GM18498 (cell line): ENCODE results near the gene FAM13A.
"Not testable (repeated sequence)": the region's sequence is repeated elsewhere in the genome, so short reads cannot be mapped to it uniquely, and the experiment has no call there.

Experiments used
- ATAC-seq: cut with Tn5 transposase; IDR thresholded peaks from one replicate; pipeline ENCODE4 v1.9.1; 2021; ENCODE audit warnings: mild to moderate bottlenecking, moderate library complexity; ENCODE audit not compliant: unreplicated experiment

Gene FAM13A

GRCh38 chr4:88858752-88859151 is 198.2 kb downstream of the FAM13A start:
- ATAC-seq, result peak; percentile 96

- ATAC-seq, result no peak
Observed at GRCh38 chr4:88857588-88857987, 199.4 kb downstream of the FAM13A start.

- no peak for ATAC-seq
Observed at GRCh38 chr4:88854481-88854880, 202.5 kb downstream of the FAM13A start.

DNA sequence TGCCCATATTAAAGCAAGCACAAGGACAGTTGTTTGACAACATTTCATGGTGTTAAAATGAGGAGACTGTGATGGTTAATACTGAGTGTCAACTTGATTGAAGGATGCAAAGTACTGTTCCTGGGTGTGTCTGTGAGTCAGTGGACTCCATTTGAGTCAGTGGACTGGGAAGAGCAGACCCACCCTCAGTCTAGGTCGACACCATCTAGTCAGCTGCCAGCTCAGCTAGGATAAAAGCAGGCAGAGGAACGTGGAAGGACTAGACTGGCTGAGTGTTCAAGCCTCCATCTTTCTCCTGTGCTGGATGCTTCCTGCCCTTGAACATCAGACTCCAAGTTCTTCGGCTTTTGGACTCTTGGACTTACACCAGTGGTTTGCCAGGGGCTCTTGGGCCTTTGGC is 203.4 kb downstream of the FAM13A start:
- not testable (repeated sequence) for ATAC-seq

- ATAC-seq, result no peak
Observed at GRCh38 chr4:88846206-88846790, 210.7 kb downstream of the FAM13A start.

- ATAC-seq, result no peak
Observed at GRCh38 chr4:88843067-88843685, 213.8 kb downstream of the FAM13A start.

DNA sequence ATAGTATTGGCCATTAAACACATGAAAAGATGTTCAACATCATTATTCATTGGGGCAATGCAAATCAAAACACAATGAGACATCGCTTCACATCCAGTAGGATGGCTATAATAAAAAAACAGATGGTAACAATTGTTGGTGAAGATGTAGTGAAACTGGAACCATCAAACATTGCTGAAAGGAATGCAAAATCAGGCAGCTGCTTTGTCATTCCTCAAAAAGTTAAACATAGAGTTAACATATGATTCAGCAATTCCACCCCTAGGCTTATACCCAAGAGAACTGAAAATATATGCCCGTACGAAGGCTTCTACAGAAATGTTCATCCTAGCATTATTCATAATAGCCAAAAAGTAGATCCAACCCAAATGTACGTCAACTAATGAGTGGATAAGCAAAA is 215.3 kb downstream of the FAM13A start:
- no peak for ATAC-seq

GRCh38 chr4:88836216-88836615 is 220.8 kb downstream of the FAM13A start:
- ATAC-seq, result no peak

DNA sequence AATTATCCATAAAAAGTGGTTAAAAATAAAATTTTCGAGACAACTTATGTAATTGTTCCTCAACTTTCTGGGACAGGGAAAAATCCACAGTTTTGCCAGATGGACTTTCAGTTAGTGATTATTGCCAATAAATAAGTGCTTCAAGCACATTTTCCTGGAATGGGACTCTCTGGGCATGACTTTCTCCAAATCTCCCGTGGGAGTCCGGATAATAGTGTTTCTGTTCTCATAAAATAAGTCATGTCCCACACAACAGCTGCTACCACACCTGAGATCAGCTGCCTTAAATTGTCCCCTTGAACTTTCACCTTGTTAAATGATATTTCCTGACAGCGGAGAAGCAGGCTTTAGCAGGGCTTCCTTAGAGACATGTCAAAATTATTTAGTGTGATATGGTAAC is 226.0 kb downstream of the FAM13A start:
- no peak for ATAC-seq

DNA sequence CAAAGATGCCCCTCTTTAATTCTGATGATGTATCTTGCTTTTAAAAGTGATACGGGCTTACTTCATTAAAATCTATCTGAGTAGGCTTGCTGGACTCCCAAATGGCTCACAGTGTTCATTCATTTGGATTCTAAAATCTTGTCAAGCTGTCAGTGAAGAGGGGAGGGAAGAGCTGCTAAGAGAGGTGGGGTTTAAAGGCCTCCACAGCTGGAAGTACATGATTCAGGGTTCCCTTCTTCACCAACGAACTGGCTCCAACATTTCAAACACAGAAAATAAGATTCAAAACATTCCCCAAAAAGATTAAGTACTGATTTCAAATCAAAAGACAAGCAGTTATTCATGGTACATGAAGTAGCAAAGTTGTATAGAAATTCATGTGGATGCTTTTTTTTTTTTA is 226.4 kb downstream of the FAM13A start:
- ATAC-seq, result no peak

DNA sequence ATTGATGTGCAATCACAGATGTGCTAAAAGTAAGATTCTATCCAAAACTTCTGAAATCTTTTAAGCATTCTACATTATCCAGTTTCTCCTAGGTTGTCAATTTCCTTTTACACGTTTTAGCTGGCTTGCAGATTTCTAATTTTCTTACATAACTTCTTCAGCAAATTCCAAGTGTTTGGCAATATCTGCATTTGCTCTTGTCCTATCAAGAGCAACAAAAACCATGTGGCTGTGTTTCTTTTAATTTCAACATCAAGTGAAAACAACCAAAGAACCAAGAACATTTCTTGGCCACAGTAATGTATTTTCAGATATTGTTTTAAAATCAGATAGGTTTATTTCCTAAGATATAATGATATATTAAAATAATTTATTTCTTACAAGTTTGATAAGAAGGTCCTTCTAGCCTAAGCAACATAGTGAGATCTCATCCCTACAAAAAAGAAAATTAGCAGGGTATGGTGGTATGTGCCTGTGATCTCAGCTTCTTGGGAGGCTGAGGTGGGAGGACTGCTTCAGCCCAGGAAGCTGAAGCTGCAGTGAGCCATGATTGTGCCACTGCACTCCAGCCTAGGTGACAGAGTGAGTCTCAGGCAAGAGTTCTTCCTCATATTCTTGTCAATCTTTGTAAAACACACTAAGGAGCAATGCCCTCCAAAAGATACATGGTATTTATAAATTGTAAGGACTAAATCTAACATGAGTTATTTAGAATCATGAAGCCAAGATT is 228.0 kb downstream of the FAM13A start:
- ATAC-seq, result no peak

- ATAC-seq, result no peak
Observed at GRCh38 chr4:88827442-88827841, 229.5 kb downstream of the FAM13A start.

GRCh38 chr4:88826771-88827170 is 230.2 kb downstream of the FAM13A start:
- ATAC-seq, result no peak

DNA sequence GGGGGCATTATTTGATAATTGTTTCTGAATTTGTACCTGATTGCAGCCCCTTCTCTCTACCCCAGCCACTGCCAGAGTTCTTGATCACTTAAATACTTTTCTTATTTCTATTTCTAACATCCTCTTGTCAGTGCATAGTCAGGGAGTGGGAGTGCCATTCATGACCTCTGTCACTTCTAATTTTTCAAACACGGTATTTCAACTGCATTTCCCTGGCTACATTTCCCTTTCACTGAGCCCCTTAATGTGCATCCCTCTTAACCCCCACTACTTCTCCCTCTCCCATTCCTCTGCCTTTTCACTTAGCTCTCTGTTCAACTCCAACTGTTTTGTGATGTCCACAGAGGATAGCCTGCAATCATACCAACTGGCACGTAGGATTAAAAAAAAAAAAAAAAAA is 231.1 kb downstream of the FAM13A start:
- no peak for ATAC-seq

- peak; percentile 98 for ATAC-seq
Observed at GRCh38 chr4:88823058-88823919, 233.7 kb downstream of the FAM13A start.

DNA sequence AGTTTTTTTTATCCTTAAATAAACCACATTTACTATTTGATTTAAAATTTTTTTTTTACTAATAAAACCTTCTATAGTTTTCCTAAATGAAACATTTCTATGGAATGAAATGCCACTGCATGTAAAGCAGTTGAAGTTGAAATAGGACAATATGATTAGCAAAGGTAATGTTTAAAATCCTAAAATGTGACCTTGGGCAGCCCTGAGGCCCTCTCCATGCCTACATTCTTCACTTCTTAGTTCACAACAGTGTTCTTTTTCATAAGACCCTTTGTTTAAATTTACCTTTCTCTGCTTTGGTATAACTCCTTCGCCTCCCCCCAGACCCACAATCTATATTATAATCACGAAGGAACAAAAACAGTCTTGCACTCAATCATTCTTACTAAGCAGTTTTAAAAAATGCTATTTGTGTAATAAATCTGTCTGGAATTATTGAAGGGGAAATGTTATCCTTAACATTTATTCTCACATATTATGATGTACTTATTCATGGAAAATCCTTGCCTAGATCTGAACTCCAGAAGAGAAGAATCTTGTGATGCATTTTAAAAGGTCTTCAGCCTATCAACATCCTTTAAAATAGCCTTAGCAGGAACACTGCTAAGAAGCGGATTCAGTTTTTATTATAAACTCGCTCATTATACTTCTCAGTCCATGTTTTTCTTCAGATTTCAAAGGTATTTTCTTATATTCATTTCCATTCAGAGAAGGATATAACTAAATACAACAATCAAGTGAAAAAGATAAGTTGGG is 234.8 kb downstream of the FAM13A start:
- no peak for ATAC-seq

GRCh38 chr4:88821522-88821921 is 235.5 kb downstream of the FAM13A start:
- no peak for ATAC-seq

GRCh38 chr4:88820698-88821415 is 236.1 kb downstream of the FAM13A start:
- ATAC-seq, result no peak

DNA sequence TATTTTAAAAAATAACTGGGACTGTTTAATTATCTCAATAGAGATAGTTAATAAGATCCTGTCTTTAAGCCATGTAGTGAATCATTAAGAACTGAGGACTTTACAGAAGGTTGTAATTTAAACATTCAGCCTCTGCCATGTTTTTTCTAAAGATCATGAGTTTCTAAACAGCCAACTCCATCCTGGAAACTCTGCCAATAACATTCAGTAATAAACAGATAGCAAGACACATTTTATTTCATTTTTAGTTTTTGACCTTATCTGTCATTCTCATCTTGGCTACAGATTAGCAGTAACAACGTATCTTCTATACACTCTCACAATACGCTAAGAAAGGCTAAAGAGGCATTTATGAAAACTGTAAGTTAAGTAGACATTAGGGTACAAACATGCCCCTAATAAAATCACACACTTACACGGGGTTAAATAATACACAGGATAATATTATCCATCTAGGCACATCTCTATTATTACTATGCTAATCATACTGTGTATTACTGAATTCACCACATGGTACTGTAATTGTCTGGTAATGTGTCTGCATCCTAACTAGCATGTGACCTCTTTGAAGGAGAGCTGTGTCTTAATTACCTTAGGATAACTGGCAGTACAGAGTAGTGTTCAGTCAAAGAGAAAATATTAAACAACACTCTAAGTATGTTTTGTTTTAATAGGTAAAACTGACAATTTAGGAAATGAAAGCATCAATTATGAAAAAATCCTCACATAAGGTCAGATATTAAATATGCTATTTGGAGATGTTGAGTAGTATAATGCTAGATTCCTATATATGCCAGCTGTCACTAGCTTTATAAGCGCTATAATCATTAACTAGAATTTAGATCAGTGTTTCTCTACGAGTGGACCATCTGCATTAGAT is 236.9 kb downstream of the FAM13A start:
- ATAC-seq, result no peak
